Chondrocyte (in vitro differentiated cells): ENCODE measurements around the gene P4HB. TPM values are rescaled to one million over a fixed set of nuclear protein-coding genes. Genes with fewer than 3 reads are reported as not detected.

ENCODE experiments used
- DNase-seq: peaks from one replicate; pipeline ENCODE4 v3.0.0; 2021; ENCODE audit warnings: mixed read lengths, low spot score
- H3K27ac Mint-ChIP-seq: one replicate; pipeline ENCODE4 v1.8.0; 2021; ENCODE audit warnings: mild to moderate bottlenecking, moderate library complexity, mixed read lengths; ENCODE audit not compliant: unreplicated experiment
- H3K27me3 Mint-ChIP-seq: 2 replicates; pipeline ENCODE4 v1.8.0; 2021; ENCODE audit warnings: low read depth, mixed read lengths
- H3K36me3 Mint-ChIP-seq: 2 replicates; pipeline ENCODE4 v1.8.0; 2021; ENCODE audit warnings: low read depth, mixed read lengths
- H3K4me1 Mint-ChIP-seq: 2 replicates; pipeline ENCODE4 v1.8.0; 2021; ENCODE audit warnings: low read depth, mild to moderate bottlenecking, mixed read lengths
- H3K4me3 Mint-ChIP-seq: one replicate; pipeline ENCODE4 v1.8.0; 2021; ENCODE audit warnings: mild to moderate bottlenecking, moderate library complexity, mixed read lengths; ENCODE audit not compliant: unreplicated experiment
- H3K9me3 Mint-ChIP-seq: 2 replicates; pipeline ENCODE4 v1.8.0; 2021; ENCODE audit warnings: low read depth, mixed read lengths
- CTCF ChIP-seq: fragments of 200-600 bp; sonication (generic); IDR thresholded peaks from 2 replicates; pipeline ENCODE4 v1.5.0; 2021; ENCODE audit warnings: antibody characterized with exemption, mild to moderate bottlenecking, moderate library complexity
- total RNA-seq: library from RNA; stranded (reverse); gene quantifications from 3 replicates; pipeline ENCODE4 v1.2.1, GENCODE V29; 2021

The P4HB gene
- total RNA-seq, 1 donor from 2014 or later: 1,012 TPM

GRCh38 chr17:81803728-81804558 is 56.4 kb downstream of the P4HB start, which contains the start of gene GCGR:
Gene GCGR (plus strand): TSS chr17:81804150. CDS start chr17:81809019, 4,869 bp downstream.
- Mint-ChIP-seq H3K4me1 (peaks cover 7% of the 10 kb centered on the region), H3K27me3 (peaks cover 32% of the 10 kb centered on the region), H3K36me3 (no peaks in the 10 kb centered on the region), H3K9me3 (peaks cover 2% of the 10 kb centered on the region), H3K27ac (no peak within 1 kb of the TSS), H3K4me3 (no peak within 1 kb of the TSS)
- DNase-seq: no peak
- no peak for TF ChIP-seq CTCF

- peaks cover 2% of the 10 kb centered on the region for H3K9me3 Mint-ChIP-seq
- peaks cover 7% of the 10 kb centered on the region for H3K4me1 Mint-ChIP-seq
- no peak overlapping the region for H3K27ac Mint-ChIP-seq
- DNase-seq: no peak
- no peak for TF ChIP-seq CTCF
- H3K4me3 Mint-ChIP-seq: no peak overlapping the region
- H3K27me3 Mint-ChIP-seq: peaks cover 30% of the 10 kb centered on the region
- H3K36me3 Mint-ChIP-seq: no peaks in the 10 kb centered on the region
Measured at GRCh38 chr17:81802856-81803643, 57.3 kb downstream of the P4HB start.

- TF ChIP-seq CTCF: no peak
- peaks cover 7% of the 10 kb centered on the region for H3K4me1 Mint-ChIP-seq
- no peak for DNase-seq
- H3K27me3 Mint-ChIP-seq: peaks cover 30% of the 10 kb centered on the region
- H3K4me3 Mint-ChIP-seq: no peak overlapping the region
- no peak overlapping the region for H3K27ac Mint-ChIP-seq
- no peaks in the 10 kb centered on the region for H3K36me3 Mint-ChIP-seq
- H3K9me3 Mint-ChIP-seq: peaks cover 2% of the 10 kb centered on the region
Measured at GRCh38 chr17:81802048-81802758, 58.1 kb downstream of the P4HB start.

- Mint-ChIP-seq H3K27ac (no peak overlapping the region), H3K4me3 (no peak overlapping the region), H3K27me3 (peaks cover 30% of the 10 kb centered on the region), H3K36me3 (no peaks in the 10 kb centered on the region), H3K4me1 (peaks cover 7% of the 10 kb centered on the region), H3K9me3 (peaks cover 2% of the 10 kb centered on the region)
- no peak for TF ChIP-seq CTCF
- no peak for DNase-seq
Measured at GRCh38 chr17:81801327-81801726, 59.0 kb downstream of the P4HB start.

GRCh38 chr17:81794509-81794908 is 65.8 kb downstream of the P4HB start:
- Mint-ChIP-seq H3K36me3 (no peaks in the 10 kb centered on the region), H3K9me3 (no peaks in the 10 kb centered on the region), H3K4me3 (no peak overlapping the region), H3K4me1 (no peaks in the 10 kb centered on the region), H3K27ac (no peak overlapping the region), H3K27me3 (no peaks in the 10 kb centered on the region)
- no peak for DNase-seq
- no peak for TF ChIP-seq CTCF
